Stomach smooth muscle (tissue), 2 donors: ENCODE data around the gene IRAK1.

ENCODE experiments used
- H3K27ac ChIP-seq: one replicate; pipeline ENCODE4 v1.7.0; 2013; ENCODE audit warnings: mild to moderate bottlenecking, low read length, inconsistent platforms
- H3K27me3 ChIP-seq, 2 donors: one replicate each; pipeline ENCODE4 v1.7.0; 2013; ENCODE audit warnings: low read length in 2 of 2; ENCODE audit not compliant: insufficient read depth in 2 of 2, control insufficient read depth in 1 of 2
- H3K36me3 ChIP-seq, 2 donors: one replicate each; pipeline ENCODE4 v1.7.0; 2013; ENCODE audit warnings: low read length in 2 of 2; ENCODE audit not compliant: control insufficient read depth in 2 of 2, insufficient read depth in 2 of 2
- H3K4me1 ChIP-seq: one replicate; pipeline ENCODE4 v1.7.0; 2013; ENCODE audit warnings: low read length; ENCODE audit not compliant: control insufficient read depth, insufficient read depth
- H3K4me3 ChIP-seq, 2 donors: one replicate each; pipeline ENCODE4 v1.7.0; 2013; ENCODE audit warnings: low read length in 2 of 2
- H3K9ac ChIP-seq, 2 donors: one replicate each; pipeline ENCODE4 v1.7.0; 2013; ENCODE audit warnings: low read length in 2 of 2, mild to moderate bottlenecking in 1 of 2
- H3K9me3 ChIP-seq, 2 donors: one replicate each; pipeline ENCODE4 v1.7.0; 2013; ENCODE audit warnings: low read length in 2 of 2; ENCODE audit not compliant: control insufficient read depth in 2 of 2
- donor health status: healthy.
- donor health status: Pancreatic carcinoma.

Gene IRAK1

GRCh38 chrX:154040307-154040756 is 20.6 kb upstream of the IRAK1 start:
- H3K9ac ChIP-seq = no peak overlapping the region
- peaks cover 32% of the 10 kb centered on the region for H3K4me1 ChIP-seq
- no peaks in the 10 kb centered on the region for H3K9me3 ChIP-seq
- peaks cover 0 to 4% of the 10 kb centered on the region in 2 donors for H3K27me3 ChIP-seq
- no peak overlapping the region for H3K4me3 ChIP-seq
- no peak overlapping the region for H3K27ac ChIP-seq
- peaks cover 0 to 2% of the 10 kb centered on the region in 2 donors for H3K36me3 ChIP-seq

- no peak overlapping the region for H3K27ac ChIP-seq
- H3K4me3 ChIP-seq = no peak overlapping the region
- peaks cover 0 to 4% of the 10 kb centered on the region in 2 donors for H3K27me3 ChIP-seq
- H3K36me3 ChIP-seq = peaks cover 0 to 2% of the 10 kb centered on the region in 2 donors
- peaks cover 28% of the 10 kb centered on the region for H3K4me1 ChIP-seq
- no peak overlapping the region for H3K9ac ChIP-seq
- H3K9me3 ChIP-seq = no peaks in the 10 kb centered on the region
Measured at GRCh38 chrX:154039577-154039976, 19.9 kb upstream of the IRAK1 start.

- Histone ChIP-seq H3K27me3 (peaks cover 0 to 4% of the 10 kb centered on the region in 2 donors), H3K9me3 (no peaks in the 10 kb centered on the region), H3K4me3 (no peak overlapping the region), H3K4me1 (peaks cover 28% of the 10 kb centered on the region), H3K9ac (no peak overlapping the region), H3K27ac (no peak overlapping the region), H3K36me3 (peaks cover 0 to 2% of the 10 kb centered on the region in 2 donors)
Measured at GRCh38 chrX:154038656-154039055, 19.0 kb upstream of the IRAK1 start.

- no peak overlapping the region for H3K4me3 ChIP-seq
- peaks cover 28% of the 10 kb centered on the region for H3K4me1 ChIP-seq
- H3K27ac ChIP-seq = no peak overlapping the region
- peaks cover 0 to 8% of the 10 kb centered on the region in 2 donors for H3K27me3 ChIP-seq
- no peak overlapping the region for H3K9ac ChIP-seq
- no peaks in the 10 kb centered on the region for H3K9me3 ChIP-seq
- H3K36me3 ChIP-seq = peaks cover 0 to 2% of the 10 kb centered on the region in 2 donors
Measured at GRCh38 chrX:154037754-154038153, 18.1 kb upstream of the IRAK1 start.

- H3K27me3 ChIP-seq = peaks cover 0 to 9% of the 10 kb centered on the region in 2 donors
- no peak overlapping the region for H3K27ac ChIP-seq
- H3K4me1 ChIP-seq = peaks cover 33% of the 10 kb centered on the region
Measured at GRCh38 chrX:154036513-154036912, 16.8 kb upstream of the IRAK1 start.

GRCh38 chrX:154033848-154034247 is 14.1 kb upstream of the IRAK1 start:
- Histone ChIP-seq H3K36me3 (peaks cover 7 to 15% of the 10 kb centered on the region in 2 donors), H3K4me1 (peaks cover 21% of the 10 kb centered on the region), H3K9ac (no peak overlapping the region), H3K27ac (no peak overlapping the region), H3K4me3 (no peak overlapping the region), H3K27me3 (peaks cover 0 to 5% of the 10 kb centered on the region in 2 donors), H3K9me3 (no peaks in the 10 kb centered on the region)

More at GRCh38 chrX:154036513-154036912, 16.8 kb upstream of the IRAK1 start:
- Histone ChIP-seq H3K9ac (no peak overlapping the region), H3K36me3 (peaks cover 1 to 10% of the 10 kb centered on the region in 2 donors), H3K9me3 (no peaks in the 10 kb centered on the region), H3K4me3 (no peak overlapping the region)

GRCh38 chrX:154032653-154033052 is 13.0 kb upstream of the IRAK1 start:
- Histone ChIP-seq H3K9ac (no peak overlapping the region), H3K36me3 (peaks cover 7 to 18% of the 10 kb centered on the region in 2 donors), H3K4me1 (peaks cover 21% of the 10 kb centered on the region), H3K4me3 (no peak overlapping the region), H3K27me3 (peaks cover 0 to 5% of the 10 kb centered on the region in 2 donors), H3K27ac (no peak overlapping the region), H3K9me3 (no peaks in the 10 kb centered on the region)

- H3K9me3 ChIP-seq = no peaks in the 10 kb centered on the region
- H3K27me3 ChIP-seq = peaks cover 0 to 7% of the 10 kb centered on the region in 2 donors
- no peak overlapping the region for H3K27ac ChIP-seq
- no peak overlapping the region for H3K4me3 ChIP-seq
- peaks cover 7 to 20% of the 10 kb centered on the region in 2 donors for H3K36me3 ChIP-seq
- peaks cover 21% of the 10 kb centered on the region for H3K4me1 ChIP-seq
- H3K9ac ChIP-seq = no peak overlapping the region
Measured at GRCh38 chrX:154032160-154032559, 12.5 kb upstream of the IRAK1 start.

GRCh38 chrX:154030715-154031305 is 11.1 kb upstream of the IRAK1 start:
- H3K4me1 ChIP-seq = peaks cover 18% of the 10 kb centered on the region

GRCh38 chrX:154030266-154030665 is 10.6 kb upstream of the IRAK1 start:
- H3K27ac ChIP-seq = no peak overlapping the region
- H3K4me3 ChIP-seq = no peak overlapping the region
- H3K9me3 ChIP-seq = no peaks in the 10 kb centered on the region
- peaks cover 0 to 13% of the 10 kb centered on the region in 2 donors for H3K27me3 ChIP-seq
- no peak overlapping the region for H3K9ac ChIP-seq
- H3K36me3 ChIP-seq = peaks cover 10 to 20% of the 10 kb centered on the region in 2 donors
- H3K4me1 ChIP-seq = peaks cover 15% of the 10 kb centered on the region

More at GRCh38 chrX:154030715-154031305, 11.1 kb upstream of the IRAK1 start:
- no peak overlapping the region for H3K27ac ChIP-seq
- H3K4me3 ChIP-seq = no peak overlapping the region
- no peak overlapping the region for H3K9ac ChIP-seq
- no peaks in the 10 kb centered on the region for H3K9me3 ChIP-seq
- peaks cover 0 to 13% of the 10 kb centered on the region in 2 donors for H3K27me3 ChIP-seq
- peaks cover 10 to 20% of the 10 kb centered on the region in 2 donors for H3K36me3 ChIP-seq

- Histone ChIP-seq H3K27me3 (peaks cover 0 to 13% of the 10 kb centered on the region in 2 donors), H3K9ac (no peak overlapping the region), H3K4me3 (no peak overlapping the region), H3K27ac (no peak overlapping the region), H3K9me3 (no peaks in the 10 kb centered on the region), H3K36me3 (peaks cover 10 to 20% of the 10 kb centered on the region in 2 donors), H3K4me1 (peaks cover 13% of the 10 kb centered on the region)
Measured at GRCh38 chrX:154029439-154029838, 9.7 kb upstream of the IRAK1 start.
